Measurements from ENCODE around the gene ZNF792.
"Not testable (repeated sequence)": the region's sequence is repeated elsewhere in the genome, so short reads cannot be mapped to it uniquely, and the experiment has no call there.

ZNF792 gene

DNA sequence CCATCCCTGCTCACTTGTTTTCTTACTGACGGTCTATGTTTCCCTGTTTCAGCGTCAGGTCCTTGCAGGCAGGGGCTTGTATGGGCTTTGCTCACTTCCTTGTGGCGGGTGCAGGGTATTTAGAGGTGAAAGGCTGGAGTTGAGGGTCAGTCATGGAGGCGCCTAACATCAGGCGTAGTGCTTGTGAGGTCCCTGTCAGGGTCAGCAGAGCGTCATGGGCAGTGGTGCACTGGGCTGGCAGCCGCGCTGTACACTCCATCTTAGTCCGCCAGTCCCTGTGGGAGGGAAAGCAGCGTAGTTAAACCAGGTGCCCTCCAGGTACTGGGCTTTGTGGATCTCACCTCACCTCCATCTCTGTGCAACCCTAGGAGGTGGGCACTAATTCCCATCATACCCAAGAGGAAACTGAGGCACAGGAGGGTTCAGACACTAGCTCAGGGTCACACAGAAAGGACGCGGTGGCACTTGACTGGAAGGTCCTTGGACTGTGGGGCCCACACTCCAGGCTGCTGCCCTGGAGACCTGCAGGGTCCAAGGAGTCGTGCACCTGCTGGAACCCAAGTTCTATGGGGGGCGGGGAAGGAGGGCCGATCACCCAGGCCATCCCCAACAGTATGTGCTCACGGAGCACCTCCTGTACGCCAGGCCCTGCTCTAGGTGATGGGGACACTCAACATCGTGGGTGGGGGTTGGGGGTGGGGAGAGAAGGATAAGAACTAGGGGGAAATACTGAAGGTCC lies 40.7 kb upstream of the ZNF792 start:
- Histone ChIP-seq H3K9me3 (ENCODE audit: control insufficient read depth, insufficient read depth, low read length) (no peaks in the 10 kb centered on the region), H3K4me1 (ENCODE audit: insufficient read depth, low read length) (peaks cover 17% of the 10 kb centered on the region), H3K9ac (ENCODE audit: low read depth, low read length) (no peak overlapping the region), H3K36me3 (ENCODE audit: insufficient read depth, low read length) (peaks cover 15% of the 10 kb centered on the region)

- Histone ChIP-seq H3K9ac (ENCODE audit: low read depth, low read length) (peak overlapping the region; percentile 27; the same call in 1 of the 2 replicates), H3K4me1 (ENCODE audit: insufficient read depth, low read length) (peaks cover 27% of the 10 kb centered on the region), H3K9me3 (ENCODE audit: control insufficient read depth, insufficient read depth, low read length) (no peaks in the 10 kb centered on the region), H3K36me3 (ENCODE audit: insufficient read depth, low read length) (peaks cover 8% of the 10 kb centered on the region)
Measured at GRCh38 chr19:35002037-35002535, 38.1 kb upstream of the ZNF792 start.

- Histone ChIP-seq H3K36me3 (ENCODE audit: insufficient read depth, low read length) (peaks cover 4% of the 10 kb centered on the region), H3K9me3 (ENCODE audit: control insufficient read depth, insufficient read depth, low read length) (no peaks in the 10 kb centered on the region), H3K4me1 (ENCODE audit: insufficient read depth, low read length) (peaks cover 33% of the 10 kb centered on the region)
Measured at GRCh38 chr19:35000647-35001501, 36.8 kb upstream of the ZNF792 start.

GRCh38 chr19:35000338-35000646 lies 36.3 kb upstream of the ZNF792 start:
- no peaks in the 10 kb centered on the region for H3K36me3 ChIP-seq (ENCODE audit: insufficient read depth, low read length)
- peaks cover 33% of the 10 kb centered on the region for H3K4me1 ChIP-seq (ENCODE audit: insufficient read depth, low read length)
- H3K9me3 ChIP-seq (ENCODE audit: control insufficient read depth, insufficient read depth, low read length): no peaks in the 10 kb centered on the region
- H3K9ac ChIP-seq (ENCODE audit: low read depth, low read length): peak overlapping the region; percentile 54

More at GRCh38 chr19:35000647-35001501, 36.8 kb upstream of the ZNF792 start:
- H3K9ac ChIP-seq (ENCODE audit: low read depth, low read length): peak overlapping the region; percentile 54

DNA sequence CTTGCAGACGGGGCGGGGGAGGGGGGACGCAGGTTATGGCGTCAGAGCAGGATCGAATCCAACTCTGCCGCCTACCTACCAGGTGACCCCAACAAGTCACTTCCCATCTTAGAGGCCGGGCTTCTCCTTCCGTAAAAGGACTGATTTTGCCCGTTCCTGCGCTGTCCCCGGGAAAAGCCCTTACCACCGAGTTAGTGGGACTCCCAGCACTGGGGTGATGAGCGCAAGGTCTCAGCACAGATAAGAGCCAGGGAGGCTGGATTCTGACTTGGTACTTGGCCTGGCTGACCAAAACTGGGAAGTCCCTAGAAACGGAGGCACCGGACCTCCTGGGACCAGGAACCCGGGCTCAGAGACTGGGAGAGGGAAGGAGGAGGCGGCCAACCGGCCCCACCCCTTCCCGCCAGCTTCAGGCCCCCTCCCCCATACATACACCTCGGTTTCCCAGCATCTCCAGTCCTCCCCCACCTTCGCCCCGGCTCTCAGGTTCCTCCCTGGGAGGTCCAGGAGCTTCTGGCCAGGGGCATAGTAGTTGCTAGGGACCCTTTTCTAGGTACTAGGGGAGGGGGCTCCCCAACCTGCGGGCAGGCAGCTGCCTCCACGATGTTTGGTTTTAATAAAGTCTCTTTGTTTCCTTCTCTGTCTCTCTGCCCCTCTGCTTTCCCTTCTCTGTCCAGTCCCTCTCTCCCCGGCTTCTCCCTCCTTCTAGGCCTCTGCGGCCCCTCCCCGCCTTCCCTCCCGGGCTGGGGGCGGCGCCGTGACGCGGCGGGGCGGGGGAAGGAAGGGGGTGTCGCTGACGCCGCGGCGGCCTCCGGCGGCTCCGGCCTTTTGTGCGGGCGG lies 35.7 kb upstream of the ZNF792 start, which contains the start of gene GRAMD1A:
TSS of gene GRAMD1A (plus strand) at position 826 of the 840 bp plus-strand sequence. CDS start 156 bp downstream, outside the sequence.
- Histone ChIP-seq H3K9me3 (ENCODE audit: control insufficient read depth, insufficient read depth, low read length) (no peaks in the 10 kb centered on the region), H3K36me3 (ENCODE audit: insufficient read depth, low read length) (no peaks in the 10 kb centered on the region), H3K9ac (ENCODE audit: low read depth, low read length) (peak within 1 kb of the TSS; percentile 97), H3K4me1 (ENCODE audit: insufficient read depth, low read length) (peaks cover 33% of the 10 kb centered on the region)

DNA sequence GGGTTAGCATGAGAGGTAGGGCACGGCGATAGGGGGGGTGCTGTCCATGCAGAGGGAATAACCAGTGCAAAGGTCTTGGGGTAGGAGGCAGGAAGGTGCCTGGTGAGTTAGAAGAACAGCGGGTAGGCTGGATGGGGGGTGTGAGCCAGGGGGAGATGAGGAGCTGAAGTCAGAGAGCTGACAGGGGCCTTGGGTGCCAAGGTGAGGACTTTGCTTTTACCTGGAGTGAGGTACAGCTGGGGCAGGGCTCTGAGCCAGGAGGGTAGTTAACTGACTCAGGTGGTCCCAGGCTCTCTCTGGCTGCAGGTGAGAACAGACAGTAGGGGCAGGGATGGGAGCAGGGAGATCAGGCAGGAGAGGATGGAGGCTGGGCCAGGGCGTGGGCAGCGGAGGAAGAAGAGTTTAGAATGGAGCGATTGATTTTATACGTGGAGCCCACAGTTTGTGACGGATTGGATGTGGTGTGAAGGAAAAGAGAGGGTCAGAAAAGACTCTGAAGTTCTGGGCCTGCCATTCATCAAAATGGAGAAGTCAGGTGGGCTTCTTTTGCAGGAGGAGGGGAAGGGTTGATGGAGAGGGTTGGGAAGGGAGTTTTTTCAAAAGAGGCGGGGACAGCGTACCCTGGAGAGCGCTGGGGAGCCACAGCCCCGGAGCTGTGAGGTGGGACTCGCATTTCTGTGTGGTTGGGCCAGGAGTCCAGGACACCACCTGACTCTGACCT lies 34.9 kb upstream of the ZNF792 start:
- no peaks in the 10 kb centered on the region for H3K9me3 ChIP-seq (ENCODE audit: control insufficient read depth, insufficient read depth, low read length)
- peak overlapping the region; percentile 97 for H3K9ac ChIP-seq (ENCODE audit: low read depth, low read length)
- peaks cover 32% of the 10 kb centered on the region for H3K4me1 ChIP-seq (ENCODE audit: insufficient read depth, low read length)
- H3K36me3 ChIP-seq (ENCODE audit: insufficient read depth, low read length): no peaks in the 10 kb centered on the region

DNA sequence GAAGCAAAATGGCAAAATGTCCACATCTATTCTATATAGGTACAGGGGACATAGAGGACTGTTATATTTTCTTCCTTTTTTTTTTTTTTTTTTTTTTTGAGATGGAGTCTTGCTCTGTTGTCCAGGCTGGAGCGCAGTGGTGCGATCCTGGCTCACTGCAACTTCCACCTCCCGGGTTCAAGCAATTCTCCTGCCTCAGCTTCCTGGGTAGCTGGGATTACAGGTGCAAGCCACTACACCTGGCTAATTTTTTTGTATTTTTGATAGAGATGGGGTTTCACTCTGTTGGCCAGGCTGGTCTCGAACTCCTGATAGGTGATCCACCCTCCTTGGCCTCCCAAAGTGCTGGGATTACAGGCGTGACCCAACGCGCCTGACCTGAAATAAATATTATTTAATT lies 34.2 kb upstream of the ZNF792 start:
- not testable (repeated sequence) for H3K9ac ChIP-seq (ENCODE audit: low read depth, low read length); H3K36me3 ChIP-seq (ENCODE audit: insufficient read depth, low read length); H3K9me3 ChIP-seq (ENCODE audit: control insufficient read depth, insufficient read depth, low read length)
- peaks cover 26% of the 10 kb centered on the region for H3K4me1 ChIP-seq (ENCODE audit: insufficient read depth, low read length)

GRCh38 chr19:34997071-34997617 lies 33.1 kb upstream of the ZNF792 start:
- Histone ChIP-seq H3K36me3 (ENCODE audit: insufficient read depth, low read length) (no peaks in the 10 kb centered on the region), H3K9me3 (ENCODE audit: control insufficient read depth, insufficient read depth, low read length) (no peaks in the 10 kb centered on the region), H3K4me1 (ENCODE audit: insufficient read depth, low read length) (peaks cover 20% of the 10 kb centered on the region), H3K9ac (ENCODE audit: low read depth, low read length) (no peak overlapping the region)

DNA sequence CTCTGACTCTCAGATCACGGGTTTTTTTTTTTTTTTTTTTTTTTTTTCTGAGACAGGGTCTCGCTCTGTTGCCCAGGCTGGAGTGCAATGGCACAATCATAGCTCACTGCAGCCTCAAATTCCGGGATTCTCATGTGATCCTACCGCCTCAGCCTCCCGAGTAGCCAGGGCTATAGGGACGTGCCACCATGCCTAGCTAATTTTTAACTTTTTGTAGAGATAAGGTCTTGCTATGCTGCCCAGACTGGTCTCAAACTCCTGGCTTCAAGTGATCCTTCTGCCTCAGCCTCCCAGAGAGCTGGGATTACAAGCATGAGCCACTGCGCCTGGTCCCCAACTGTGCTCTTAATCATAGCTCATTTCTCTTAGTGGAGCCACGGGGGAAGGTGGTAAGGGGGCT lies 31.5 kb upstream of the ZNF792 start:
- no peaks in the 10 kb centered on the region for H3K9me3 ChIP-seq (ENCODE audit: control insufficient read depth, insufficient read depth, low read length)
- no peak overlapping the region for H3K9ac ChIP-seq (ENCODE audit: low read depth, low read length)
- no peaks in the 10 kb centered on the region for H3K36me3 ChIP-seq (ENCODE audit: insufficient read depth, low read length)
- peaks cover 16% of the 10 kb centered on the region for H3K4me1 ChIP-seq (ENCODE audit: insufficient read depth, low read length)

- H3K36me3 ChIP-seq (ENCODE audit: insufficient read depth, low read length): no peaks in the 10 kb centered on the region
- no peaks in the 10 kb centered on the region for H3K9me3 ChIP-seq (ENCODE audit: control insufficient read depth, insufficient read depth, low read length)
- peaks cover 16% of the 10 kb centered on the region for H3K4me1 ChIP-seq (ENCODE audit: insufficient read depth, low read length)
- no peak overlapping the region for H3K9ac ChIP-seq (ENCODE audit: low read depth, low read length)
Measured at GRCh38 chr19:34994643-34995541, 30.9 kb upstream of the ZNF792 start.

GRCh38 chr19:34994286-34994642 lies 30.2 kb upstream of the ZNF792 start:
- Histone ChIP-seq H3K9ac (ENCODE audit: low read depth, low read length) (no peak overlapping the region), H3K4me1 (ENCODE audit: insufficient read depth, low read length) (peaks cover 16% of the 10 kb centered on the region), H3K9me3 (ENCODE audit: control insufficient read depth, insufficient read depth, low read length) (no peaks in the 10 kb centered on the region), H3K36me3 (ENCODE audit: insufficient read depth, low read length) (no peaks in the 10 kb centered on the region)

GRCh38 chr19:34992582-34992981 lies 28.6 kb upstream of the ZNF792 start:
- H3K9me3 ChIP-seq (ENCODE audit: control insufficient read depth, insufficient read depth, low read length); H3K9ac ChIP-seq (ENCODE audit: low read depth, low read length); H3K36me3 ChIP-seq (ENCODE audit: insufficient read depth, low read length): not testable (repeated sequence)
- H3K4me1 ChIP-seq (ENCODE audit: insufficient read depth, low read length): peaks cover 11% of the 10 kb centered on the region
